ENCODE data around the gene CPEB3. TPM values are rescaled to one million over a fixed set of nuclear protein-coding genes. Genes with fewer than 3 reads are reported as not detected.

Gene CPEB3
- total and polyA plus RNA-seq, 2 donors (not counting 3 experiments of a cell fraction or from before 2014, with no cell fraction given) = 0.80 to 2.2 TPM

DNA sequence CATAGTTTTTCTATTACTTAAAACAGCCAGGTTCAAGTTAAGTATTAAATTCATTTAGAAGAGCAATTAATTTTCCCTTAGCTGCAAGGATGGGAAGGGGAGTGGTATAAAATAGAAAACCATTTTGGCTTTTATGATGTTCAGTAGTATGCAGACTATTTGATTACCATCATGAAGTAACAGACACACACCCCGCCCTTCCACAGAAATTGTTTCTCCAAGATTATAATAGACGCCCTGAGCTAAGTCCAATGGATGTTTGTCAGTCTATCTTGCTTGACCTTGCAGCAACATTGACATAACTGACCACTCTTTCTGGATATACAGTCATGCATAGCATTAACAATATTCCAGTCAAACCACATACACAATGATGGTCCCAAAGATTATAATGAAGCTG lies 42.3 kb downstream of the CPEB3 start:
- H4K20me1 ChIP-seq (replicated peaks; ENCODE audit: control insufficient read depth, extremely low read depth, insufficient read depth, low read length) = no peaks in the 10 kb centered on the region
- H3K9ac ChIP-seq (replicated peaks; ENCODE audit: extremely low read depth, insufficient read depth, low read length) = no peak overlapping the region
- POLR2A ChIA-PET = interaction anchor here (1.1 kb wide), 1 partner anchor 44 kb away, joined by 3 read pairs; no protein-coding TSS in a partner anchor
- dilution Hi-C loops (cut with MboI; ENCODE audit: extremely low pct_ligation_motif_present, low sequenced_read_pairs) (no loop called here), intact Hi-C loops (cut with micrococcal nuclease) (no loop called here)
- no peaks in the 10 kb centered on the region for H3K9me3 ChIP-seq (replicated peaks; ENCODE audit: control insufficient read depth, insufficient read depth, low read length)
- H3K27me3 ChIP-seq (ENCODE audit: control insufficient read depth in 2 of 2, insufficient read depth in 2 of 2, low read length in 2 of 2) = no peaks in the 10 kb centered on the region
- H3K4me1 ChIP-seq (ENCODE audit: control insufficient read depth, extremely low read depth, insufficient read depth, low read length) = no peaks in the 10 kb centered on the region
- CTCF ChIA-PET = interaction anchor here (0.7 to 1.4 kb wide), 2 partner anchors 13 to 41 kb away, joined by 3 to 5 read pairs; no protein-coding TSS in a partner anchor
- no peaks in the 10 kb centered on the region for H3K79me2 ChIP-seq (ENCODE audit: control insufficient read depth, insufficient read depth, low read length)
- H3K27ac ChIP-seq (ENCODE audit: insufficient read depth, low read depth, low read length) = no peak overlapping the region
- BruUV-seq (replicated peaks) = no TSS peak
- no peaks in the 10 kb centered on the region for H3K9me1 ChIP-seq (replicated peaks; ENCODE audit: control insufficient read depth, extremely low read depth, insufficient read depth, low read length)
- H3K36me3 ChIP-seq (ENCODE audit: control insufficient read depth in 2 of 2, extremely low read depth in 1 of 2, insufficient read depth in 2 of 2, low read length in 2 of 2) = no peaks in the 10 kb centered on the region
- no peak for FAIRE-seq
- no peak overlapping the region for H3K4me2 ChIP-seq (ENCODE audit: insufficient read depth, low read length)
- H2AFZ ChIP-seq (ENCODE audit: low read depth, low read length) = no peak overlapping the region
- no peak for DNase-seq (ENCODE audit: low read depth, low spot score)
- H3K4me3 ChIP-seq (replicated peaks in 1 of 3; ENCODE audit: insufficient read depth in 1 of 3, low read depth in 1 of 3, low read length in 3 of 3) = no peak overlapping the region
- TF ChIP-seq EZH2 (IDR thresholded peaks at IDR 0.05; ENCODE audit: borderline replicate concordance, low read depth, low read length, severe bottlenecking) (no peak), FOS (IDR thresholded peaks at IDR 0.05; ENCODE audit: borderline replicate concordance, insufficient read depth, low read length) (no peak), MYC (IDR thresholded peaks at IDR 0.05; ENCODE audit: low read depth, low read length) (no peak), POLR2AphosphoS5 (IDR thresholded peaks at IDR 0.05; ENCODE audit: insufficient read depth, low read depth, low read length) (no peak), JUN (IDR thresholded peaks at IDR 0.05; ENCODE audit: borderline replicate concordance, insufficient read depth, insufficient read length, low read depth) (no peak), GATA2 (IDR thresholded peaks at IDR 0.05; ENCODE audit: insufficient read depth, insufficient read length, low read depth, low read length) (no peak), POLR2A (IDR thresholded peaks at IDR 0.05; ENCODE audit: low read depth, low read length) (no peak)
- TF ChIP-seq, protein P1, sequence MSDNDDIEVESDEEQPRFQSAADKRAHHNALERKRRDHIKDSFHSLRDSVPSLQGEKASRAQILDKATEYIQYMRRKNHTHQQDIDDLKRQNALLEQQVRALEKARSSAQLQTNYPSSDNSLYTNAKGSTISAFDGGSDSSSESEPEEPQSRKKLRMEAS (IDR thresholded peaks at IDR 0.05; ENCODE audit: insufficient read depth, insufficient read length) = no peak
- TF ChIP-seq, protein P2, sequence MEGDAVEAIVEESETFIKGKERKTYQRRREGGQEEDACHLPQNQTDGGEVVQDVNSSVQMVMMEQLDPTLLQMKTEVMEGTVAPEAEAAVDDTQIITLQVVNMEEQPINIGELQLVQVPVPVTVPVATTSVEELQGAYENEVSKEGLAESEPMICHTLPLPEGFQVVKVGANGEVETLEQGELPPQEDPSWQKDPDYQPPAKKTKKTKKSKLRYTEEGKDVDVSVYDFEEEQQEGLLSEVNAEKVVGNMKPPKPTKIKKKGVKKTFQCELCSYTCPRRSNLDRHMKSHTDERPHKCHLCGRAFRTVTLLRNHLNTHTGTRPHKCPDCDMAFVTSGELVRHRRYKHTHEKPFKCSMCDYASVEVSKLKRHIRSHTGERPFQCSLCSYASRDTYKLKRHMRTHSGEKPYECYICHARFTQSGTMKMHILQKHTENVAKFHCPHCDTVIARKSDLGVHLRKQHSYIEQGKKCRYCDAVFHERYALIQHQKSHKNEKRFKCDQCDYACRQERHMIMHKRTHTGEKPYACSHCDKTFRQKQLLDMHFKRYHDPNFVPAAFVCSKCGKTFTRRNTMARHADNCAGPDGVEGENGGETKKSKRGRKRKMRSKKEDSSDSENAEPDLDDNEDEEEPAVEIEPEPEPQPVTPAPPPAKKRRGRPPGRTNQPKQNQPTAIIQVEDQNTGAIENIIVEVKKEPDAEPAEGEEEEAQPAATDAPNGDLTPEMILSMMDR (IDR thresholded peaks at IDR 0.05; ENCODE audit: extremely low read depth in 1 of 2, insufficient read depth in 1 of 2, low read depth in 1 of 2, low read length in 2 of 2) = no peak

All from endothelial cell of umbilical vein (primary cell).